Uterus (tissue), 2 donors: Measurements from ENCODE around the gene NHLRC4.

Experiments
- CTCF ChIP-seq, 4 experiments: fragments of 200-600 bp in 2 of 4; fragments of 450-650 bp in 2 of 4; sonication (generic) in 2 of 4; IDR thresholded peaks; one replicate each; pipeline ENCODE4 v1.5.1; 2016 to 2019; ENCODE audit warnings: antibody characterized with exemption in 4 of 4, mild to moderate bottlenecking in 2 of 4, moderate library complexity in 1 of 4
- POLR2A ChIP-seq, 2 donors: fragments of 450-650 bp; IDR thresholded peaks; one replicate each; pipeline ENCODE4 v1.6.1; 2016; ENCODE audit warnings: antibody characterized with exemption in 2 of 2, mild to moderate bottlenecking in 1 of 2, moderate library complexity in 1 of 2

GRCh38 chr16:555528-556473 lies 11.0 kb upstream of the NHLRC4 start:
- TF ChIP-seq CTCF (IDR thresholded peaks at IDR 0.05) (no peak), POLR2A (IDR thresholded peaks at IDR 0.05) (no peak)
